HG02642 (cell line): ENCODE data around the gene ZSWIM5.
"Not testable (repeated sequence)": the region's sequence is repeated elsewhere in the genome, so short reads cannot be mapped to it uniquely, and the experiment has no call there.

Experiments
- ATAC-seq: cut with Tn5 transposase; IDR thresholded peaks from one replicate; pipeline ENCODE4 v1.9.1; 2021; ENCODE audit warnings: mild to moderate bottlenecking; ENCODE audit not compliant: unreplicated experiment, poor library complexity

ZSWIM5 gene

DNA sequence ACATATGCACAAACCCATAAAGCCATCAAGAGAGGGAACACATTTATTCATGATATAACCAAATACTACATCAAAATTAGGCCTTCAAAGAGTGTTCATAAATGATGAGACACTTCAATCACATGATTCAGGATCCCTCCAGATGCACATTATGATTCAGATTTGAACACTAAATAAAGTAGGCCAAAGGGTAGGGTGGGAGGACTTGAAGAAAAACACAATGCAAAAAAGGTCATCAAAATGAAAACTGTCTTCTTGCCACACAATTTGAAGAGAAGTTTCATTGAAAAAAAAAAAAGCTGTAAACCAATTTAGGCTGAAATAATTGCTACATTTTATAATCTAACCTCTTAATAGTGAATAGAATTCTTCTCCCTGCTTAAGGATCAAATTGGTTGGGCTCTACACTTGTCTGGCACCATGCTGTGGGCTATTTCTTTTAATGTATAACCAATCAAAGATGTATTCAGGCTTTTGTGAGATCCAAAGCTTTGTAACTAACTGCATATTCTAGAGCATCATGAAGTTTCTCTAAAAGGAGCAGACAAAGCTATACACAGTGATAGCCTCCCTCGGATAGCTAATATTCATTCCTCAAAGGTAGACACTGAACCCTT is 58.1 kb downstream of the ZSWIM5 start:
- ATAC-seq = no peak

DNA sequence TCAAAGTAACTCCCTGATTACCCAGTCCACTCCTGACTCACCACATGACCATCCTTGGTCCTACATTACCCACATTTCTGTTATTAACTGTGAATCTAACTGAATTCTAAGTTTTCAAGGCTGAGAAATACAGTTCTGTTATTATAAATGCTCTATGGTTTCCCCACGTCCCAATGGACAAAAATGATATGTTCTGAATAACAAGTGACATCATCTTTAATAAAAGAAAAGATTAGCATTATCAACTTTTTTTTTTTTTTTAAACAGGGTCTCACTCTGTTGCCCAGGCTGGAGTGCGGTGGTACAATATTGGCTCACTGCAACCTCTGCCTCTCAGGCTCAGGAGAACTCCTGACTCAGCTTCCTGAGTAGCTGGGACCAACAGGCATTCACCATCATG is 59.6 kb downstream of the ZSWIM5 start:
- no peak for ATAC-seq

DNA sequence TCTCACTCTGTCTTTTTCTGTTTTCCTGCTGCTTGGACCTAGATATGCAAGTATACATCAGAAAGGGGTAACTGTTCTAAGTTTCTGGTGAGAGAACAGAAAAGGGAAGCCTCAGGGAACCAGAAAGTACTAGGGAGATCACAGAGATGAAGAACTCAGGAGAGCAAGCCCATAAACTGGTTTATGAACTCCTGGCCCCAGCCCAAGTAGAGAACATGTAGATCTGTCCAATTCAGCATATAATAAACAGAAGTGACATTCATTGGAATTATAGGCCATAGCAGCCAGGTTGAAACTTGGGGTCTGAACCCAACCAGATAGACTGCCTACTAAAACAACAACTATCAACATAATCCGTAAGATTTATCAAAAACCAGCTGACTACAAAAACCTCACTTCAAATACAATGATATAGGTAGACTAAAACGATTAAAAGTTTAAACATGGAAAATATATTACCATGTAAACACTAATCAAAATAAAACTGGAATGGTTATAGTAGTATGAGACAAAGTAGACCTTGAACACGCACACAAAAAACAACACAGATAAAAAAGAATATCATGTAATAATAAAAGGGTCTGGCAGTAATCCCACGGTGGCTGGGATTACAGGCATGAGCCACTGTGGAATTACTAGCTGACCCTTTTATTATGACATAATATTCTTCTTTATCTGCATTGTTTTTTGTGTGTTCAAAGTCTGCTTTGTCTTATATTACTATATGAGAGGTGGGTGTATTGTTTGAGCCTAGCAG is 65.0 kb downstream of the ZSWIM5 start:
- no peak for ATAC-seq

DNA sequence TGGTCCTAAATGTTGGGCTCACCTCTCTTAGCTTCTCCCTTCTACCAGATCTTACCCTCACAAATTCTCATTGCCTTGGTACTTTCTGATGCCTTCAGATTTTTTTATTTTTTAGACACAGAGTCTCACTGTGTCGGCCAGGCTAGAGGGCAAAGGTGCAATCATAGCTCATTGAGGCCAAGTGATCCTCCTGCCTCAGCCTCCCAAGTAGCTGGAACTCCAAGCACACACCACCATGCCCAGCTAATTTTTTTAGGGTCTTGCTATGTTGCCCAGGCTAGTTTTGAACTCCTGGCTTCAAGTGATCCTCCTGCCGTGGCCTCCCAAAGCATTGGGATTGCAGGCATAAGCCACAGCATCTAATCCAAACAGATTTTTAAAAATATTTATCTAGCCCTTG is 69.4 kb downstream of the ZSWIM5 start:
- ATAC-seq = no peak

DNA sequence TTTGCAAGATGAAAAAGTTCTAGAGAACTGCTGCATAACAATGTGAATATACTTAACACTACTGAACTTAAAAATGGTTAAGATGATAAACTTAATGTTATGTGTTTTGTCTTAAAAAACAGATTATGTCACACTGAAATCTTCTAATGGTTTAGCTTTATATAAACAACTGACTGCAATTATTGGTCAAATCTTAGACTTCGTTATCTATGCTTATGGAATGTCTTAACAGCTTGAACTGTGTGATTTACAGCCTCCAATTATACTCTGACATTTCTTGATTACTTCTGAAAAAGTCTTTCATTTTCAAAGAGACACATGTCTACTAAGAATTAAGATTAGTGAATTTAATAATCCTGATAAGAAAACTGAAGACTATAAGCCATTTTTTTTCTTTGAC is 71.1 kb downstream of the ZSWIM5 start:
- no peak for ATAC-seq

DNA sequence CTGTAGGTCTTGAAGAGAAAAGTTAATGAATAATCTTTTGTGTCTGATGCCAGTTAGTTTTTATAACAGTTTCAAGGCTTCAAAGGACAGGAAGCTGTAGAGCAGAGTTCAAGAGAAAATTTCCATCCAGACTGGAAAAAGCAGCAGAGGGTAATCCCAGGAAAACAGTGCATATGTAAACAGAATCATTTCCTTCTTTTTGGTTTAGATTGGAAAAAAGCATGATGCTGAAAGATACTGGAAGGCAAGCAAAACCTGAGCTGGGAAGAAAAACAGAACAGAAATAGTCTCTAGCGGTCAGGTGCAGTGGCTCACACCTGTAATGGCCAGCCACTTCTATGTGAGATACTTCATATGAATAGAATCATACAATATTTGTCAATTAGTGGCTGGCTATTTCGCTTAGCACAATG is 71.9 kb downstream of the ZSWIM5 start:
- ATAC-seq = no peak

DNA sequence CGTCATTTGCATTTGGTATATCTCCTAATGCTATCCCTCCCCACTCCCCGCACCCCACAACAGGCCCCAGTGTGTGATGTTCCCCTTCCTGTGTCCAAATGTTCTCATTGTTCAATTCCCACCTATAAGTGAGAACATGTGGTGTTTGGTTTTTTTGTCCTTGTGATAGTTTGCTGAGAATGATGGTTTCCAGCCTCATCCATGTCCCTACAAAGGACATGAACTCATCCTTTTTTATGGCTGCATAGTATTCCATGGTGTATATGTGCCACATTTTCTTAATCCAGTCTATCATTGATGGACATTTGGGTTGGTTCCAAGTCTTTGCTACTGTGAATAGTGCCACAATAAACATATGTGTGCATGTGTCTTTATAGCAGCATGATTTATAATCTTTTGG is 73.7 kb downstream of the ZSWIM5 start:
- ATAC-seq = not testable (repeated sequence)

DNA sequence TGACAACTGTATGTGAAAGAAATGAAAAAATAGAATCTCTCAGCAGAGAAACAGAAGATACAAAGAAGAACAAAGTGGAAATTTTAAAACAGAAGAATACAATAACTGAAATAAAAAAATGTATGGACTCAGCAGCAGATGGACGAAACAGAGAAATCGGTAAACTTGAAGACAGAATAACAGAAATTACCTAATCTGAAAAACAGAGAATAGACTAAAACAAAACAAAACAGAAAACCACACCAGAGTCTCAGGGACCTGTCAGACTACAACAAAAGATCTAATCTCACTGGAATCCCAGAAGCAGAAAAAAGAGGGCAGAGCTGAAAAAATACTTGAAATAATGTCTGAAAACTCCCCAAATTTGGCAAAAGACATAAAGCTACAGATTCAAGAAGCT is 83.0 kb downstream of the ZSWIM5 start:
- ATAC-seq = no peak

DNA sequence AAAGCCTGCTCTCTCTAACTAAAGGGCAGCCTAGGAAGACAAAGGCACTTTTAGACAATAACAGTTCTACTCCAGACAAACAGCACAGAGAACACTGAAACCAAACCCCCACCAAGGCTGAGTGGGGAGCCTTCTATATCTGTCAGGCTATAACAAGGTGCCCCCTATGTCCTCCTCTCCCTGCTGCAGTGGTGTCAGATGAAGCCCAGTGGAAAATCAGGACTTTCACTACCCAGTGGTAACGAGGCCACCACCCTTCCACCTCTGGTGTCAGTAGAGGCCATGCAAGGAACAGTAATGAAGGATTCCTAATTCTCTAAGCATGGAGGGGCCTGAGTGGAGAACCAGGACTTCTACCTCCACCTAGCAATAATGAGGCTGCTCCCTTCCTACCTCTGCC is 83.7 kb downstream of the ZSWIM5 start:
- ATAC-seq = no peak

DNA sequence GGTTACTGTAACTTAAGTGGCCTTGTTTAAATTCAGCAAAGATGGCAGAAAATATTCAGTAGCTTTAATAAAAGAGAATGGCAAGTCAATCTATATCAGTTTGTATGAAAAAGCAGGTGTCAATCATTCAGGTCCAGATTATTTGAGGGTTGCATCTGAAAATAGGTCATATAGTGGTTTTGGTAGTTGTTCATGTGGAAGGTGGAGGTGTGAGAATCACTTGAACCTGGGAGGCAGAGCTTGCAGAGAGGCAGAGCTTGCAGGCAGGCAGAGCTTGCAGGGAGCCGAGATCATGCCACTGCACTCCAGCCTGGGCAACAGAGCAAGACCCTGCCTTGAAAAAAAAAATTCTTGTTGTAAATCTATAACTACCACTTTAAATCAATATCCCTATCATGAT is 88.6 kb downstream of the ZSWIM5 start:
- no peak for ATAC-seq

DNA sequence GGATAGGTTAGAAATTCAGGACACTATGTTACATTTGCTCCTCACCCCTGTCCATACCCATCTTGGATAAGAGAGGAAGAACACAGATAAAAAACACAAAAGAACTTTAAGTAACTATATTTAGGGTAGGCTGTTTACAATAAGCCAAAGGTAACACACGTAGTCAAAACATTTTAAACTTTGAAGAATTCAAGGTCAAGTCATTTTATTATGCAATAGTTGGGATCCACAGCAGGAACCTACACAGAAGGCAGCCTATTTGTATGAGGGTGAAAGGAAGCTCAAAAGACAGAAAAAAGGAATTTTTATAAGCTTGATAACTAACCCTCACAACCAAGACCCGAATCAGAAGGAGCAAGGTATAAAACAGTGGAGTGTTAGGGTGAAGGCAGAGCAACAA is 89.6 kb downstream of the ZSWIM5 start:
- no peak for ATAC-seq

DNA sequence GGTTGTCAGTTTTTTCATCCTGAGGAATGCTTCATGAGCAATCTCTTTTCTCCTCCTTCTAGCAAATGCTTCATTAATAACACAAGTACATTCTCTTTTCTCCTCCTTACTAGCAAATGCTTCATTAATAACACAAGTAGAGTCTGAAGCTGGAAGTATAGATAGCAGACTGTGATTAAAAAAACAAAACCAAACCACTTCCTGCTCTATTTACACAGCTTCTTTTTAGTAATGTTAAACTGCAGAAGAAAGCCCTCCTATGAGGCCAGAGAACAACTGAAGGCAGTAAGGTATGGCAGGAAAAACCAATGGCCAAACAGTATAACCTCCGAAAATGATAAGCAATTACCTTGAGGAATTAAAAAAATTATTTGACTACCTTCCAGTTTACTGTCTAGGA is 90.1 kb downstream of the ZSWIM5 start:
- no peak for ATAC-seq

DNA sequence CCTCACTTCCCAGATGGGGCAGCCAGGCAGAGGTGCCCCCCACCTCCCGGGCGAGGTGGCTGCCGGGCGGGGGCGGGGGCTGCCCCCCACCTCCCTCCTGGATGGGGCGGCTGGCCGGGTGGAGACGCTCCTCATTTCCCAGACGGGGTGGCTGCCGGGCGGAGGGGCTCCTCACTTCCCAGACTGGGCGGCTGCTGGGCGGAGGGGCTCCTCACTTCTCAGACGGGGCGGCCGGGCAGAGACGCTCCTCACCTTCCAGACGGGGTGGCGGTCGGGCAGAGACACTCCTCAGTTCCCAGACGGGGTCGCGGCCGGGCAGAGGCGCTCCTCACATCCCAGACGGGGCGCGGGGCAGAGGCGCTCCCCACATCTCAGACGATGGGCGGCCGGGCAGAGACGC is 91.2 kb downstream of the ZSWIM5 start:
- not testable (repeated sequence) for ATAC-seq

DNA sequence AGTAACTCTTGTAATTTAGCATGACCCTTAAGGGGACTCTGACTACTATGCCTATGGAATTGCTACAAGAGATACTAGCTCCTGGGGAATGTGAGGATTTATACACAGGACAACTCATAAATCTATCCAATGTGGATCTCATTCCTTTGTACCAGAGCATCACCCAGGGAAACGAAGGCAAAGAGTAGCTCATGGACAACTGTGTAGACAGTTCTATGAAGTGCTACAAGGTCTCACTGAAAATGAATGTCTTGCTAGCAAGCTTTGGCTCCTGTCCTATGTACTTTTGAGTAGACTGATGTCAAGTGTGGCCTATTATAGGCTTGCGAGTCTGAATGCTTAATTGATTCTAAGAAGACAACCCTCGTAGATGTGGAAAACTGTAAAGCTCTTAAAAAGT is 93.7 kb downstream of the ZSWIM5 start:
- ATAC-seq = no peak

DNA sequence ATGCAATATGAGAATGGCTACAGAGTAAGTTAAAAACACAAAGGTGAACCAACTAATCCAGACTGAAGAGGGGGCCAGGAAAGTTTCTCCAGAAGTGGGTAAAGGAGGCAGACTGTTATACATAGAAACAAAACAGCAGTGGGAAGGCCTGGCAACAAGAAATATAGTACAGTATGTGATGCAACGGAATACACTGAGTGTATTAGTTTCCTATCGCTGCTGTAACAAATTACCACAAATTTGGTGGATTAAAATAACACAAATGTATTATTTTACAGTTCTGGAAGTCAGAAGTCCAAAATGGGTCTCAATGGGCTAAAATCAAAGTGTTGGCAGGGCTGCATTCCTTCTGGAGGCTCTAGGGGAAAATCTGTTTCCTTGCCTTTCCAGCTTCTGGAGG is 95.2 kb downstream of the ZSWIM5 start:
- ATAC-seq = no peak

DNA sequence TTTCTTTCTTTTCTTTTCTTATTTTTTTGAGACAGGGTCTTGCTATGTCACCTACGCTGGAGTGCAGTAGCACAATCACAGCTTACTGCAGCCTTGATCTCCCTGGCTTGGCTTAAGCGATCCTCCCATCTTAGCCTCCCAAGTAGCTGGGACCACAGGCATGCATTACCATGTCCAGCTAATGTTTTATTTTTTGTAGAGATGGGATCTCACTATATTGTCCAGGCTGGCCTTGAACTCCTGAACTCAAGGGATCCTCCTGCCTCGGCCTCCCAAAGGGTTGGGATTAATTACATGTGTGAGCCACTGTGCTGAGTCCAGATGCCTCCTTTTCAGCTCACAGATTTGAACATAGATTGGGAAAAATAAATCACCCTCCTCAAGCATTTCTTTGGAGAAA is 98.6 kb downstream of the ZSWIM5 start:
- no peak for ATAC-seq

DNA sequence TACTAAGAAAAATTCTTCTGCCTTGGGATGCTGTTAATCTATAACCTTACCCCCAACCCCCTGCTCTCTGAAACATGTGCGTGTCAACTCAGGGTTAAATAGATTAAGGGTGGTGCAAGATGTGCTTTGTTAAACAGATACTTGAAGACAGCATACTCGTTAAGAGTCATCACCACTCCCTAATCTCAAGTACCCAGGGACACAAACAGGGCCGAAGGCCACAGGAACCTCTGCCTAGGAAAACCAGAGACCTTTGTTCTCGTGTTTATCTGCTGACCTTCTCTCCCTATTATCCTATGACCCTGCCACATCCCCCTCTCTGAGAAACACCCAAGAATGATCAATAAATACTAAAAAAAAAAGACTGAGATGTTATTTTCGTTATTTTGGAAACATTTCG is 99.5 kb downstream of the ZSWIM5 start:
- ATAC-seq = not testable (repeated sequence)

DNA sequence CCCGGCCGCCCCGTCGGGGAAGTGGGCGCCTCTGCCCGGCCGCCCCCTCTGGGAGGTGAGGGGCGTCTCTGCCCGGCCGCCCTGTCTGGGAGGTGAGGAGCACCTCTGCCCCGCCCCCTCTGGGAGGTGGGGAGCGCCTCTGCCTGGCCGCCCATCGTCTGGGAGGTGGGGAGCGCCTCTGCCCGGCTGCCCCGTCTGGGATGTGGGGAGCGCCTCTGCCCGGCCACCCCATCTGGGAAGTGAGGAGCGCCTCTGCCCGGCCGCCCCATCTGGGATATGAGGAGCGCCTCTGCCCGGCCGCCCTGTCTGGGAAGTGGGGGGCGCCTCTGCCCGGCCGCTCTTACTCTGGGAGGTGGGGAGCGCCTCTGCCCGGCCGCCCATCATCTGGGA is 100.3 kb downstream of the ZSWIM5 start:
- ATAC-seq = not testable (repeated sequence)

DNA sequence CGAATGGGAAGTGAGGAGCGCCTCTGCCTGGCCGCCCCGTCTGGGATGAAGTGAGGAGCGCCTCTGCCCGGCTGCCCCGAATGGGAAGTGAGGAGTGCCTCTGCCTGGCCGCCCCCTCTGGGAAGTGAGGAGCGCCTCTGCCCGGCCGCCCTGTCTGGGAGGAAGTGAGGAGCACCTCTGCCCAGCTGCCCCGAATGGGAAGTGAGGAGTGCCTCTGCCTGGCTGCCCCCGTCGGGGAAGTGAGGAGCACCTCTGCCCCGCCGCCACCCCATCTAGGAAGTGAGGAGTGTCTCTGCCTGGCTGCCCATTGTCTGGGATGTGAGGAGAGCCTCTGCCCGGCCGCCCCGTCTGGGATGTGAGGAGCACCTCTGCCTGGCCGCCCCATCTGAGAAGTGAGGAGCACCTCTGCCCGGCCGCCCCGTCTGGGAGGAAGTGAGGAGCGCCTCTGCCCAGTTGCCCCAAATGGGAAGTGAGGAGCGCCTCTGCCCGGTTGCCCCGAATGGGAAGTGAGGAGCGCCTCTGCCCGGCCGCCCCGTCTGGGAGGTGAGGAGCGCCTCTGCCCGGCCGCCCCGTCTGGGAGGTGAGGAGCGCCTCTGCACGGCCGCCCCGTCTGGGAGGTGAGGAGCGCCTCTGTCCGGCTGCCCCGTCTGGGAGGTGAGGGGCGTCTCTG is 100.8 kb downstream of the ZSWIM5 start:
- not testable (repeated sequence) for ATAC-seq

DNA sequence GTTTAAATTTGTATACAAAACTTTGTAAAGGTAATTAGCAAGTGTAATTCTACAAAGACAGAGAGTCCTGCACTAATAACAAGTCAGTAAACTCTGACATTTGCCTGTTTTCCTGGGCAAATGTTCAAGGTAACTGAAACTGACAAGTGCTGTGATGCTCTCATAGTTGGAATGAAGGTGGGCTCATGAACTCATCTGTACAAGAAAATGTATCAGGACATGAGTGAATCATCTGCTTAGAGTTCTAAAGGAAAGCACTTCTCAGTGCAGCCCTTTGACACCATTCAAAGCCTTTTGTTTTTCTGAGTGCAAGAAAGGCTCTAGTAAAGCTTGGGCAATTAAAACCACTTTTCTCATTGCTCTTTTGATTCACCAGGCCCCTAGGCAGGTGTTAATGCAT is 102.9 kb downstream of the ZSWIM5 start:
- ATAC-seq = no peak

DNA sequence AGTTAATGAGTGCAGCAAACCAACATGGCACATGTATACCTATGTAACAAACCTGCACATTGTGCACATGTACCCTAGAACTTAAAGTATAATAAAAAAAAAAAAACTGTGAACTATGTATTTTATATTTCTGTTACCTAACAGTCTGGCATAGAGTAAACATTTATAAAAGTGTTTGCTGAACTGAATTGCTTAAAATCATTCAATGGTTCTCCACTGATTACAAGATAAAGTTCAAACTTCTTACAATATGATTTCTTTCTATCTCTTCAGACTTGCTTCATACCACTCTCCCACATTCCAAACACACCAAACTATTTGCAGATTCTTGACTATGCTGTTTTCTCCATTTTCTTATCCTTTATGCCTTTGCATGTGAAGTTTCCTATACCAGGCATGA is 104.5 kb downstream of the ZSWIM5 start:
- no peak for ATAC-seq

DNA sequence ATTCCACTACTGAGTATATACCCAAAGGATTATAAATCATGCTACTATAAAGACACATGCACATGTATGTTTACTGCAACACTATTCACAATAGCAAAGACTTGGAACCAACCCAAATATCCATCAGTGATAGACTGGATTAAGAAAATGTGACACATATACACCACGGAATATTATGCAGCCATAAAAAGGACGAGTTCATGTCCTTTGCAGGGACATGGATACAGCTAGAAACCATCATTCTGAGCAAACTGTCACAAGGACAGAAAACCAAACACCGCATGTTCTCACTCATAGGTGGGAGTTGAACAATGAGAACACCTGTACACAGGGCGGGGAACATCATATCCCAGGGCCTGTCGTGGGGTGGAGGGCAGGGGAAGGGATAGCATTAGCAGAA is 104.9 kb downstream of the ZSWIM5 start:
- ATAC-seq = not testable (repeated sequence)
